SK-N-SH (cell line): Measurements from ENCODE around the gene ALB.

ENCODE experiments used
- CTCF ChIP-seq: fragments of 200-600 bp; sonication (generic); IDR thresholded peaks from 2 replicates; pipeline ENCODE4 v1.6.1; 2017; ENCODE audit warnings: antibody characterized with exemption, mild to moderate bottlenecking, moderate library complexity
- FOSL2 ChIP-seq: IDR thresholded peaks from 2 replicates; pipeline ENCODE4 v1.4.0; 2012; ENCODE audit warnings: low read depth, mild to moderate bottlenecking, moderate library complexity, borderline replicate concordance
- MAX ChIP-seq: IDR thresholded peaks from 2 replicates; pipeline ENCODE4 v1.4.0; 2012; ENCODE audit warnings: low read depth
- NRF1 ChIP-seq: IDR thresholded peaks from 2 replicates; pipeline ENCODE4 v1.6.1; 2012; ENCODE audit warnings: low read depth, mild to moderate bottlenecking, low read length
- POLR2AphosphoS5 ChIP-seq: IDR thresholded peaks from 2 replicates; pipeline ENCODE4 v1.6.1; 2012; ENCODE audit warnings: low read depth, low read length
- REST ChIP-seq: IDR thresholded peaks from 2 replicates; pipeline ENCODE4 v1.6.1; 2012; ENCODE audit warnings: mild to moderate bottlenecking, low read depth, low read length, moderate library complexity
- SMC3 ChIP-seq: IDR thresholded peaks from 2 replicates; pipeline ENCODE4 v1.6.1; 2012; ENCODE audit warnings: low read depth, low read length, improper control_type of control experiment
- ZBTB33 ChIP-seq: IDR thresholded peaks from 2 replicates; pipeline ENCODE4 v1.4.0; 2012; ENCODE audit warnings: low read depth, borderline replicate concordance

GRCh38 chr4:73423184-73423583 lies 19.1 kb downstream of the ALB start:
- no peak for TF ChIP-seq CTCF
- TF ChIP-seq POLR2AphosphoS5: no peak
- no peak for TF ChIP-seq SMC3
- no peak for TF ChIP-seq ZBTB33
- TF ChIP-seq NRF1: no peak
- TF ChIP-seq MAX: no peak
- TF ChIP-seq REST: no peak
- no peak for TF ChIP-seq FOSL2
